ENCODE results near the gene OLFML2A.

The OLFML2A gene

DNA sequence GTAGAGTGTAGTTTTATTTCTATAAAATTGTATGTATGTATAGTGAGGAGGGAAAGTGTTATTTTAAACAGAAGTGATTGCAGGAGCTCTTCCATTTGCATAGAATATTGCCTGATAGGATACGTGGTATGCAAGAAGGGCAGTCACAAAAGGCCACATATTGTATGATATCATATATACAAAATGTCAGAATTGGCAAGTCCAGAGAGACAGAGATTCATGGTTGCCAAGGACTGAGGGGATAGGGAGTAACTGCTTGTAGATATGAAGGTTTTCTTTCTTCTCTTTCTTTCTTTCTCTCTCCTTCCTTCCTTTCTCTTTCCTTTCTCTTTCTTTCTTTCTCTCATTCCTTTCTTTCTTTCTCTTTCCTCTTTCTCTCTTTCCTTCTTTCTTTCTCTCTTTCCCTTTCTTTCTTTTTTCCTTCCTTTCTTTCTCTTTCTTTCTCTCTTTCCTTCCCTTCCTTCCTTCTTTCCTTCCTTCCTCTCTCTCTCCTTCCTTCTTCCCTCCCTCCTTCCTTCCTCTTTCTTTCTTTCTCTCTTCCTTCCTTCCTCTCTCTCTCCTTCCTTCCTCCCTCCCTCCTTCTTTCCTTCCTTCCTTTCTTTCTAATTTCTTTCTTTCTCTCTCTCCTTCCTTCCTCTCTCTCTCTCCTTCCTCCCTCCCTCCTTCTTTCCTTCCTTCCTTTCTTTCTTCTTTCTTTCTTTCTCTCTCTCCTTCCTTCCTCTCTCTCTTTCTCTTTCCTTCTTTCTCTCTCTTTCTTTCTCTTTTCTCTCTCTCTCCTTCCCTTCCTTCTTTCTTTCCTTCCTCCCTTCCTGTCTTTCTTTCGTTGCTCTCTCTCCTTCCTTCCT is 51.8 kb downstream of the OLFML2A start:
- no peak overlapping the region for H4K8ac ChIP-seq (ENCODE audit: low read length)
- no peak overlapping the region for H2BK12ac ChIP-seq (ENCODE audit: low read length in 2 of 2)
- H3K36me3 ChIP-seq (ENCODE audit: control insufficient read depth in 1 of 2, insufficient read depth in 2 of 2, low read depth in 1 of 2, low read length in 2 of 2), result no peaks in the 10 kb centered on the region
- no peak overlapping the region for H3K4me3 ChIP-seq (ENCODE audit: insufficient read depth in 1 of 2, low read depth in 1 of 2, low read length in 2 of 2)
- H2AFZ ChIP-seq (ENCODE audit: low read depth, low read length), result no peak overlapping the region
- no peak overlapping the region for H3K4me2 ChIP-seq (ENCODE audit: low read length, poor library complexity, severe bottlenecking)
- no peak overlapping the region for H3K14ac ChIP-seq (ENCODE audit: low read length in 2 of 2)
- H2BK15ac ChIP-seq (ENCODE audit: low read depth, poor library complexity, severe bottlenecking), result no peak overlapping the region
- no peaks in the 10 kb centered on the region for H3K27me3 ChIP-seq (ENCODE audit: control insufficient read depth in 1 of 2, insufficient read depth in 1 of 2, low read length in 2 of 2)
- no peak for DNase-seq
- peaks cover 9% of the 10 kb centered on the region for H3K4me1 ChIP-seq (ENCODE audit: control insufficient read depth, insufficient read depth, low read depth, low read length)
- H3K9me3 ChIP-seq (ENCODE audit: control insufficient read depth, low read length), result no peaks in the 10 kb centered on the region
- no peak overlapping the region for H3K18ac ChIP-seq (ENCODE audit: low read depth in 1 of 2, low read length in 2 of 2)
- H4K91ac ChIP-seq (ENCODE audit: low read length), result no peak overlapping the region
- H2BK120ac ChIP-seq (ENCODE audit: low read depth, low read length), result no peak overlapping the region
- H3K27ac ChIP-seq (ENCODE audit: low read length, poor library complexity, severe bottlenecking), result no peak overlapping the region
- no peaks in the 10 kb centered on the region for H3K79me1 ChIP-seq (replicated peaks; ENCODE audit: low read length, poor library complexity, severe bottlenecking)
- H3K4ac ChIP-seq (ENCODE audit: low read depth in 1 of 2, low read length in 2 of 2), result no peak overlapping the region
- 76% methylated on average over 1 of the region's 2 CpGs for WGBS
- peak overlapping the region; percentile 1 for H3K9ac ChIP-seq (ENCODE audit: low read length)
- no peak overlapping the region for H2BK5ac ChIP-seq (ENCODE audit: low read depth, low read length, poor library complexity, severe bottlenecking)
- no peak overlapping the region for H2AK5ac ChIP-seq (ENCODE audit: low read length, severe bottlenecking)
- no peak overlapping the region for H3K23ac ChIP-seq (ENCODE audit: low read length in 2 of 2)

DNA sequence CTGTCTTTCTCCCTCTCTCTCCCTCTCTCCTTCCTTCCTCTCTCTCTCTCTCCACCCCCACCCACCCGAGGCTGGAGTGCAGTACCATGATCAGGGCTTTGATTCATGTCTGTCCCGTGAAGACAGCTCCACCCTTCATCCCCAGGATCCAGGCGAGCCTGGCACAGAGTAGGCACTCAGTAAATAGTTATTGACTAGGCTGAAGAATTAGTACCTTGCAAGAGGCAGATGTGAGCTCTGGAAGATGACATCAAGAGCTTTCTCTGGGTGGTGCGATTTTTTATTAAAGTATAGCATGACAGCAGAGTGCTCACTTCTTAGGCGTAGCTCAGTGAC is 52.4 kb downstream of the OLFML2A start:
- Histone ChIP-seq H3K4me3 (ENCODE audit: insufficient read depth in 1 of 2, low read depth in 1 of 2, low read length in 2 of 2) (no peak overlapping the region), H2AK5ac (ENCODE audit: low read length, severe bottlenecking) (no peak overlapping the region), H3K4ac (ENCODE audit: low read depth in 1 of 2, low read length in 2 of 2) (no peak overlapping the region), H2AFZ (ENCODE audit: low read depth, low read length) (no peak overlapping the region), H3K79me1 (replicated peaks; ENCODE audit: low read length, poor library complexity, severe bottlenecking) (no peaks in the 10 kb centered on the region), H2BK5ac (ENCODE audit: low read depth, low read length, poor library complexity, severe bottlenecking) (no peak overlapping the region), H3K9ac (ENCODE audit: low read length) (peak overlapping the region; percentile 1), H4K91ac (ENCODE audit: low read length) (no peak overlapping the region), H2BK12ac (ENCODE audit: low read length in 2 of 2) (no peak overlapping the region), H4K8ac (ENCODE audit: low read length) (no peak overlapping the region), H3K14ac (ENCODE audit: low read length in 2 of 2) (no peak overlapping the region), H3K4me1 (ENCODE audit: control insufficient read depth, insufficient read depth, low read depth, low read length) (peaks cover 10% of the 10 kb centered on the region), H3K9me3 (ENCODE audit: control insufficient read depth, low read length) (no peaks in the 10 kb centered on the region), H3K23ac (ENCODE audit: low read length in 2 of 2) (no peak overlapping the region), H2BK120ac (ENCODE audit: low read depth, low read length) (no peak overlapping the region), H2BK15ac (ENCODE audit: low read depth, poor library complexity, severe bottlenecking) (no peak overlapping the region), H3K18ac (ENCODE audit: low read depth in 1 of 2, low read length in 2 of 2) (no peak overlapping the region), H3K36me3 (ENCODE audit: control insufficient read depth in 1 of 2, insufficient read depth in 2 of 2, low read depth in 1 of 2, low read length in 2 of 2) (no peaks in the 10 kb centered on the region), H3K27ac (ENCODE audit: low read length, poor library complexity, severe bottlenecking) (no peak overlapping the region), H3K27me3 (ENCODE audit: control insufficient read depth in 1 of 2, insufficient read depth in 1 of 2, low read length in 2 of 2) (no peaks in the 10 kb centered on the region), H3K4me2 (ENCODE audit: low read length, poor library complexity, severe bottlenecking) (no peak overlapping the region)
- WGBS, result 46% methylated on average over 5 of the region's 5 CpGs
- DNase-seq, result no peak

- no peak overlapping the region for H4K8ac ChIP-seq (ENCODE audit: low read length)
- no peak overlapping the region for H3K4me3 ChIP-seq (ENCODE audit: insufficient read depth in 1 of 2, low read depth in 1 of 2, low read length in 2 of 2)
- H3K9me3 ChIP-seq (ENCODE audit: control insufficient read depth, low read length), result no peaks in the 10 kb centered on the region
- no peak overlapping the region for H3K14ac ChIP-seq (ENCODE audit: low read length in 2 of 2)
- no peak overlapping the region for H2AFZ ChIP-seq (ENCODE audit: low read depth, low read length)
- no peak overlapping the region for H2BK12ac ChIP-seq (ENCODE audit: low read length in 2 of 2)
- no peaks in the 10 kb centered on the region for H3K36me3 ChIP-seq (ENCODE audit: control insufficient read depth in 1 of 2, insufficient read depth in 2 of 2, low read depth in 1 of 2, low read length in 2 of 2)
- no peak overlapping the region for H3K27ac ChIP-seq (ENCODE audit: low read length, poor library complexity, severe bottlenecking)
- H2AK5ac ChIP-seq (ENCODE audit: low read length, severe bottlenecking), result no peak overlapping the region
- H3K4ac ChIP-seq (ENCODE audit: low read depth in 1 of 2, low read length in 2 of 2), result no peak overlapping the region
- peaks cover 22% of the 10 kb centered on the region for H3K4me1 ChIP-seq (ENCODE audit: control insufficient read depth, insufficient read depth, low read depth, low read length)
- H3K27me3 ChIP-seq (ENCODE audit: control insufficient read depth in 1 of 2, insufficient read depth in 1 of 2, low read length in 2 of 2), result no peaks in the 10 kb centered on the region
- H3K9ac ChIP-seq (ENCODE audit: low read length), result no peak overlapping the region
- H3K23ac ChIP-seq (ENCODE audit: low read length in 2 of 2), result no peak overlapping the region
- no peaks in the 10 kb centered on the region for H3K79me1 ChIP-seq (replicated peaks; ENCODE audit: low read length, poor library complexity, severe bottlenecking)
- no peak overlapping the region for H4K91ac ChIP-seq (ENCODE audit: low read length)
- H3K4me2 ChIP-seq (ENCODE audit: low read length, poor library complexity, severe bottlenecking), result no peak overlapping the region
- WGBS, result 68% methylated on average over 4 of the region's 4 CpGs
- no peak for DNase-seq
- no peak overlapping the region for H2BK15ac ChIP-seq (ENCODE audit: low read depth, poor library complexity, severe bottlenecking)
- no peak overlapping the region for H3K18ac ChIP-seq (ENCODE audit: low read depth in 1 of 2, low read length in 2 of 2)
- H2BK5ac ChIP-seq (ENCODE audit: low read depth, low read length, poor library complexity, severe bottlenecking), result no peak overlapping the region
- H2BK120ac ChIP-seq (ENCODE audit: low read depth, low read length), result no peak overlapping the region
These were observed 53.7 kb downstream of the OLFML2A start for GRCh38 chr9:124830593-124830992.

GRCh38 chr9:124831642-124832364 is 54.9 kb downstream of the OLFML2A start:
- Histone ChIP-seq H3K79me1 (replicated peaks; ENCODE audit: low read length, poor library complexity, severe bottlenecking) (no peaks in the 10 kb centered on the region), H2AK5ac (ENCODE audit: low read length, severe bottlenecking) (peak overlapping the region; percentile 67), H2BK15ac (ENCODE audit: low read depth, poor library complexity, severe bottlenecking) (peak overlapping the region; percentile 21), H3K27ac (ENCODE audit: low read length, poor library complexity, severe bottlenecking) (peak overlapping the region; percentile 8), H2BK120ac (ENCODE audit: low read depth, low read length) (no peak overlapping the region), H3K4me2 (ENCODE audit: low read length, poor library complexity, severe bottlenecking) (no peak overlapping the region), H3K9ac (ENCODE audit: low read length) (peak overlapping the region; percentile 59), H3K23ac (ENCODE audit: low read length in 2 of 2) (peak overlapping the region in 1 of 2 experiments; percentile 64), H3K9me3 (ENCODE audit: control insufficient read depth, low read length) (no peaks in the 10 kb centered on the region), H3K27me3 (ENCODE audit: control insufficient read depth in 1 of 2, insufficient read depth in 1 of 2, low read length in 2 of 2) (no peaks in the 10 kb centered on the region), H2BK12ac (ENCODE audit: low read length in 2 of 2) (peak overlapping the region in 1 of 2 experiments; percentile 93), H3K18ac (ENCODE audit: low read depth in 1 of 2, low read length in 2 of 2) (no peak overlapping the region), H4K91ac (ENCODE audit: low read length) (no peak overlapping the region), H3K4ac (ENCODE audit: low read depth in 1 of 2, low read length in 2 of 2) (peak overlapping the region in 1 of 2 experiments; percentile 24), H3K36me3 (ENCODE audit: control insufficient read depth in 1 of 2, insufficient read depth in 2 of 2, low read depth in 1 of 2, low read length in 2 of 2) (no peaks in the 10 kb centered on the region), H3K14ac (ENCODE audit: low read length in 2 of 2) (peak overlapping the region in 1 of 2 experiments; percentile 61), H3K4me3 (ENCODE audit: insufficient read depth in 1 of 2, low read depth in 1 of 2, low read length in 2 of 2) (no peak overlapping the region), H2AFZ (ENCODE audit: low read depth, low read length) (no peak overlapping the region), H4K8ac (ENCODE audit: low read length) (no peak overlapping the region), H2BK5ac (ENCODE audit: low read depth, low read length, poor library complexity, severe bottlenecking) (no peak overlapping the region), H3K4me1 (ENCODE audit: control insufficient read depth, insufficient read depth, low read depth, low read length) (peaks cover 22% of the 10 kb centered on the region)
- 90% methylated on average over 9 of the region's 9 CpGs for WGBS
- no peak for DNase-seq
